ENCODE measurements around the gene ITGAV. TPM values are rescaled to one million over a fixed set of nuclear protein-coding genes. Genes with fewer than 3 reads are reported as not detected.

ITGAV gene
- total RNA-seq, 1 donor = 7.5 TPM

DNA sequence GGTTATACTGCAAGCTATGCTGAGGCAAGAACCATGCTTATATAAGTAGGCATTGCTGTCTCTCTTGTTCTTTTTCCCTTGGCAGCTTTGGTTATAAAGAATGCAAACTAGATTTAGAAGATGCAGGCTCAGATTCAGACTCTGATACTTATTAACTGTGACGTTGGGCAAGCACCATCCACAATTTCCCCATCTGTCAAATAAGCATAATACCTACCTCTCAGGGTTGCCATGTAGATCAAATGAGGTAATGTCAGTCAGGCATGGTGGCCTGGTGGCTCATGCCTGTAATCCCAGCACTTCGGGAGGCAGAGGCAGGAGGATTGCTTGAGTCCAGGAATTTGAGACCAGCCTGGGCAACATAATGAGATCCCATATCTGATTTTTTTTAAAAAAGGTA, 21.7 kb downstream of the ITGAV start:
- no peak for DNase-seq (ENCODE audit: low read depth in 2 of 3, low spot score in 2 of 3)

DNA sequence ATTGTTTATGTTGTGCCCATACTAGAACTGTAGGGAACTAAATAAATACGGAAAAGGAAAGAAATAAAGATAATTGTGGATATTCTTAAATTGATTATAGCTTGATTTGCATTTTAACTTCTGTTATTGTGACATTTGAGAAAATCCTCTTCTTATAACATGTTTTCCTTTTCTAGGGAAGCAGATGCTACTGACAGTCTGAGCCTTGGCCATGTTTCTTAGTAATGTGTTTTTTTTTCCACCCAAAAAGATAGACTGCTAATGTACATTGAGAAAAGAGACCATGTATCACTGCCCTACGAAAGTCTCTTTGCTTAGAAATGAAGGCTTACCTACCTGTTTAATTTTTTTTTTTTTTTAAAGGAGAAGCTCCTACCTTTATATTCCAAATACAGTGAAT, 22.2 kb downstream of the ITGAV start:
- no peak for DNase-seq (ENCODE audit: low read depth in 2 of 3, low spot score in 2 of 3)

DNA sequence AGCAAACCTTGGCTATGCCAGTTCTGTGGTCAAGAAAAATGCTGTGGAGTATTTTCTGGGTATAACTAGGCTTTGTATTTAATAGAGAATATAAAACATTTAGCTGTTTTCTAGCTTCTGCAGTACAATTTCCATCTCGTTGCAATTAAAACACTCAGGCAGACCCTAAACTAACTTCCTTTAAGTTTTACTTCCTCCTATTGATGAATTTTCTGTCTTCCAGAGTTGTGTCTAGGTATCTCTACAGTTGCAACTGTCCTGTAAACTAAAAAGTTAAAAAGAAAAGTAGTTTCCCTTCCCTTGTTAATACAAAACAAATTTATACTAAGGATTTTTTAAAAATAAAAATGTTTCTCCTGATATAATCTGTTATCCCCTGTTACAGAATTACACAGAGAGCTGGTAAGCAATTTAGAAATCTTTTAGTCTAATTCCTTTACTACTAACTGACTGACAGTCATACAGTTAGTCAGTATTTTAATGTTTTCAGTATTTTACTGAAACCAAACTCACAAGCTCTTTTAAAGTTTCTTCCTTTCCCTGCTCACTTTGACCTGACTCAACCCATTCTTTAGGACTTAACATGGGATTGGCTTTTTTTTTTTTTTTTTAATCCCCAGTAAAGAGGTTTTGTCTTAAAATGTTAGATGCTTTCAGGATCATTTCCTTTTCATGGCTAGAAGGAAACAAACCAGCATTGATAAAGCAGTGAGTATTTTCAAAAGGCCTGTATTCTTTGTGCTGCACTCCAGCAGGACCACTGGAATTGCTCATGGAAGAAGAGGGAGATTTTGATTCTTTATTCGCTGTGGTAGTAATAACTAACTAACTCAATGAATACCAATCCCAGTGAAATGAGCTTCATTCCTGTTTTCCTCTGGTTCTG, 22.9 kb downstream of the ITGAV start:
- DNase-seq (ENCODE audit: low read depth in 2 of 3, low spot score in 2 of 3) = no peak

DNA sequence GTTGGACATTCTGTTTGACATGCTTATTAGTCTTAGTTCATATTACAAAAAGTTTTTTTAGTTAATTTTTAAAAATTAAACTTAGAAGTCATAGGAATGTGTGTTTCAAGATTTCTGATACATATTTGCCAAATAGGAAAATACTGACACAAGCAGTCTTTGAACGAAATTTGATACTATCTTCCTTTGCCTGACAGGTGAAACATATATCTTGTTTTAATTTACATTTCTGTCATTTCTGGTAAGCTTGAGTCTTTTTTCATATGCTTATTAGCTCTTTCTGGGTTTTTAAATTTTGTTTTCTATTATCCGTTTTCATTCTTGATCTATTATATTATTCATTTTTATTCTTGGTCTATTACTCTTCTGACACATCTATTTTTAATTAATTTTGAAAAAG, 24.5 kb downstream of the ITGAV start:
- no peak for DNase-seq (ENCODE audit: low read depth in 2 of 3, low spot score in 2 of 3)

DNA sequence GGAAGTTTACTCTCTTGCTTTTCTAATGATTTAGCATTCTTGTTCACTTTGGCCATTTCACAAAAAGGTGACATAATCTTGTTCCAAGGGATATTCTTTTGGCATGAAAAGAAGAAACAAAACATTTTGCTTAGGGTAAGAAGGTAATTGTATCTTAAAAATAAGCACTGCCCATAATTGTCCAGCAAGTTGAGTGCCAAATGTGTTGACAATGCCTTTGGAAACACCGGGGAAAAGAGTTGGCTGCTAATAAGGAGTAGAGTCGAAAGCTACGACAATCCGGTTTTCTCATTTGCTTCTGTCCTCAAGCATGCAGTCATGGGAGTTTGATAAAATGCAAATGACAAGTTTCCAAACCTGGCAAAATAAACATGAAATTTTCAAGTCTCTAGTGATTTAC, 27.3 kb downstream of the ITGAV start:
- DNase-seq (ENCODE audit: low read depth in 2 of 3, low spot score in 2 of 3) = no peak

DNA sequence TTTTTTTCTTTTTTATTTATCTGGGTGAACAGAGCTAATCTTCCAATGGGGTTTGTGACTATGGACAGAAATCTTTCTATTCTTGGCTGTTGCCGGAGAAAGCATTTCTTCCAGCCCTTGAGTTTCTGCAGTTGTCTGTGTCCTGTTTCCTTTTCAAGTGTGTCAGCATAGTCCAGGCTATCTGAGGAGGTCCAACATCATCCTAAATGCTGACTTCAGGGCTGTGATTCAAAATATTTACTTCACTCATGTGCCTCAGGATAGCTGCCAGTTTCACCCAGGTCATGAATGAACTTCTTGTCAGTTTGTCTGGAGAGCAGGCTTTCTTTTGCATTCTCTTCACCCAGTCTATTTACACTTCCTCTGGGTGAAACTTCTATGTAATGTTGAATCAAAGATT, 27.9 kb downstream of the ITGAV start:
- no peak for DNase-seq (ENCODE audit: low read depth in 2 of 3, low spot score in 2 of 3)

DNA sequence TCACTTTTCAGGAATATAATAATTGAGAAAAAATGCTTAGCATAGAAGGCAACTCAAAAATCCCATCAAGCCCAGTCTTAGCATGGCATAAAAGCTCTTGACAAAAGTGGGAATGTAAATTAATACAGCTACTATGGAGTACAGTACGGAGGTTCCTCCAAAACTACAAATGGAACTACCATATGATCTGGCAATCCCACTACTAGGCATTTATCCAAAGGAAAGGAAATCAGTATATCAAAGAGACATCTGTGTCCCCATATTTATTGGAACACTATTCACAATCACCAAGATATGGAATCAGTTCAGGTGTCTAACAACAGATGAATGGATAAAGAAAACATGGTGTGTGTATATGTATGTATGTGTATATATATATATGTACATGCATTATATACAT, 28.8 kb downstream of the ITGAV start:
- DNase-seq (ENCODE audit: low read depth in 2 of 3, low spot score in 2 of 3) = no peak

DNA sequence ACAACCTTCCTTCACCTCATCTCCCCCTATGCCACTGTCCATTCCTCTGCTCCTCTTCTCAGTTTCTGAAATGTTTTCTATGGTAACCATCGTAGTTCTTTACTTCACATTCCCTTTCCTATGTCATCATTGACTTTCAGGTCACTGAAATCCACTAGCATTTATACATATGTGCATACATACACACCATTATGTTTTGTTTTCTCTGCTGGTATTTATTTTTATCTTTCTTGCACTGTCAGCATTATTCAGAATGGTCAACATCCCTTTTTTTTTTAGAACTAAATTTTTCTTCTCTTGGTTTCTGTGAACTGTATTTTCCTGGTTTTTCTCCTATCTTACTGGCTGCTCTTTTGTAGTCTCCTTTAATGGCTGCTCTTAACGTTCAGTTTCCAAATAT, 33.2 kb downstream of the ITGAV start:
- no peak for DNase-seq (ENCODE audit: low read depth in 2 of 3, low spot score in 2 of 3)

DNA sequence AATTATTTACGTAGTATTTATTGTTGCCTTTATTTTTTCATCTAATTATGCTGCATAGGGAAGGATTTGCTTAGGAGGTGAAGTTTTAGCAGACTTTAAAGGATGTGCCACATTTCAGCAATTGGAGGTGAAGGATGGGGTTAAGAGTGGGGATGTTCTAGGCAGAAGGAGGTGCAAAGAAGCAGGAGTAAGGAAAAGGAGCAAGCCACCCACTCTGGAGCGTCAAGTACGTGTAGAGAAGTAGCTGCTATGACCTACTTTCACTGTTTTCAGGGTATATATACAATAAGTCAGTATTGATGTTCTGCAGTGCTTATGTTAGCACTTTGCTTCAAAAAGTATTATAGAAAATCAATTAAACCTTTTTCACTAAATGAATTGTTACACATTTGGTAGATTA, 34.4 kb downstream of the ITGAV start:
- no peak for DNase-seq (ENCODE audit: low read depth in 2 of 3, low spot score in 2 of 3)

DNA sequence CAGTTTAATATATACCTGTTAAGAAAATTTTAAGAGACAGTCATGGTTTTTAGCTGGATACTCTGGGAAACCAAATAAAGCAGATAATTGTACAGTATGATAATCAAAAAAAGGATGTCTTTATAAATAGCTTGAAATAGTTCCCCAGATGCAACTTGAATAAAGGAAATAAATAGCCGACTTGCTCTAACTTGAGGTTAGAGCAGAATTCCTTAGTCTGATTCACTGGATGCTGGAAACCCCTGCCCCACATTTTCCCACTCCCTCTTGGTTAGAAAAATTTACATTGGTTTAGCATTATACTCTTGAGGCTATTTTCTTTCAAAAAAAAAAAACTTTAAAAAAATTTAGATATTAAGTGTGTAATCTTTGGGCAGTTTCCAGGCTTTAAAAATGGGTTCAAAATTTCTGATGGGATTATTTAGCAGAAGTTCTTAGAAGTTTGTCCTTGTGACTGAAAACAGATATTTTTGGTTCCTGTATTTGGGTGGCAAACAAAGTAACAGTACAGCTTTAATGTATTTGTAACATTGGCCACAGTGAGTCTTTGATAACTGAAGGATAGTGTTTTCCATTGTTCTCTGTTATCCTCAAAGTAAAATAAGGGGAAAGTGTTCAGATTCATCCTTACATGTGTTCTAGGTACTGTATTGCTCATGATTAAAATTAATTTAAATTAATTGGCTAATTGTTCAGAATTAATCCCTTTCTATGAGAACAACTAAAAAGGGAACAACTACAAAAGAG, 39.6 kb downstream of the ITGAV start:
- no peak for DNase-seq (ENCODE audit: low read depth in 2 of 3, low spot score in 2 of 3)

DNA sequence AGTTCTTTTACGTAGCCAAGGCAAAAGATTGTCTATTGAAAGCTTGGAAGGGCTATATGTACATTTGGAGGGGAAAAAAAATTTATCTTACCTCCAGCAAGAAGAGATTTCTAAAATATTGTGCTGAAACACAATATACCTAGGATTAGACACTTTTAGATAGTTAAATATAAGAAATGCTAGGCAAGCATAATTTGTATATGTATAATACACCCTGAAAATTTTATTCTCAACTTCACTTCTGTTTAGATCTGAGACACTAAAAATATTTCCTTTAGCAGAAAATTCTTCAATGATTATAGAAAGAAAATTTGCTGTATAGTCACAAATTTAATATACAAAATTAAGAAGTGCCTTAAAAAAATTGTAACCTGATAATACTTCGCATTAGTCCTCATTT, 42.6 kb downstream of the ITGAV start:
- DNase-seq (ENCODE audit: low read depth in 2 of 3, low spot score in 2 of 3) = no peak

DNA sequence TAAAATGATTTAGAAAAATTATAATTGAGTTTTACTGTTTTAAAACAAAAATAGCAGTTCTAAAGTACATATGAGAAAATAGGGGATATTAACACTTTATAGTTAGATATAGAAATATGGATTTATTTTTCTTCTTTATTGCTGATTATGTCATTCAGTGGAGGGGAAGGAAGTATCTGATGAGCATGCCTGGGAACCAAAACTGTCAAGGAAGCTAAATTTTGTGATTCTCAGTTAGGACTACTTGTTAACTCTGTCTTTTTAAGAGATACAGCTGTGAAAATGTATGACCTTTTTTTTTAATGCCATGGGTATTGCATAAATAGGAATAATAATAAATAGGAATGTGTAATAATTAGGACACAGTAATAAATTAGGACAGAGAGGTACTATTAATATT, 44.8 kb downstream of the ITGAV start:
- no peak for DNase-seq (ENCODE audit: low read depth in 2 of 3, low spot score in 2 of 3)

DNA sequence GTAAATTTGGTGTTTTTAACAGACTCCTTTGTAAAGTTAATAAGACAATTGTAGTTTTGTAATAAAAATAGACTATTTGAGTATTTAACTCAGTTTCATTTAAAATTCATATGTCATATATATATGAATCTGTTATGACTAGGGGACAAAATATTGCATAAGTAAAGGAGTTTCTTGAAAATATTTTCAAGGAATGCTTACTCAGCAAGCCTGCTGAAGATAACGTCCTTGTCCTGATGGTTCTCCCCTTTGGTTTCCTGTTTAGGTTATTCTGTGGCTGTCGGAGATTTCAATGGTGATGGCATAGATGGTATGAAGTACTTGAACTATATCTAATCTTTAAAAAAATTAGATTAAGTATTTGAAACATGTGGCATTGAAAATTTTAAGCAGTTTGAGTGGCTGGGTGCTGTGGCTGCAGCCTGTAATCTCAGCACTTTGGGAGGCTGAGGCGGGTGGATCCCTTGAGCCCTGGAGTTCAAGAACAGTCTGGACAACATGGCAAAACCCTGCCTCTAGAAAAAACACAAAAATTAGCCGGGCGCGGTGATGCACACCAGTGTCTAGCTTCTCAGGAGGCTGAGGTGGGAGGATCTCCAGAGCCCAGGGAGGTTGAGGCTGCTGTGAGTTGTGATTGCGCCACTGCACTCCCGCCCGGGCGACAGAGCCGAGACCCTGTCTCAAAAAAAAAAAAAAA, 47.1 kb downstream of the ITGAV start:
- no peak for DNase-seq (ENCODE audit: low read depth in 2 of 3, low spot score in 2 of 3)

DNA sequence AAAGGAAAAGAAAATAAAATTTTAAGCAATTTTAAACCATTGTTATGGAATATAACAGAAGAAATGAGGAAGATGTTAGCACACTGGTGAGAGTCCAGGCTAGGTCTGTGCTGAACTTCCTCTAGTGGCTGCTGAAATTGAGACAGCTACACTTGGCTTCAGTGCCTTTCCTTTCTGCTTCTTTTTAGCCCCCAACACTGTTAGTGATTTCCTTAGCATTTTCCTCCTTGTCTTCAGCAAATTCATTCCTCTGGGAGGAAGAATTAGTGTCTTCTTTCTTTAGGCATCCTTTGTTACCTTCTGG, 47.6 kb downstream of the ITGAV start:
- no peak for DNase-seq (ENCODE audit: low read depth in 2 of 3, low spot score in 2 of 3)

DNA sequence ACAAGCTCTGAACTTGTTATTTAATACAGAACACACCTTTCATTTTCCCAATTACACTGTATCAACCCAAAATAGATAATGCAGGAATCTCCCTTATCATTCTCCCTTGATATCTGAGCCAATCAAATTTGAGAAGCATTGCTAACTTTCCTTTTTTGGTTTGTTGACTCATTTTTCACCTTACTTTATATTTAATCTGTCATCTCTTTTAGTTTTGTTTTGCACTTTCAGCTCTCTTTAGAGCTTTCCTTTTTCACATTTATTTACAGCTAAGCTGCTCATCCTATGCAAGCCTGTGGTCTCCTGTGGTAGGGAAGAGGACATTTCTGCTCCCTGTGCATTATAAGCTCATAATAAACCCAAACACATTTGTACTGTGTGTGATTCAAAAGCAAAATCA, 50.1 kb downstream of the ITGAV start:
- DNase-seq (ENCODE audit: low read depth in 2 of 3, low spot score in 2 of 3) = no peak

DNA sequence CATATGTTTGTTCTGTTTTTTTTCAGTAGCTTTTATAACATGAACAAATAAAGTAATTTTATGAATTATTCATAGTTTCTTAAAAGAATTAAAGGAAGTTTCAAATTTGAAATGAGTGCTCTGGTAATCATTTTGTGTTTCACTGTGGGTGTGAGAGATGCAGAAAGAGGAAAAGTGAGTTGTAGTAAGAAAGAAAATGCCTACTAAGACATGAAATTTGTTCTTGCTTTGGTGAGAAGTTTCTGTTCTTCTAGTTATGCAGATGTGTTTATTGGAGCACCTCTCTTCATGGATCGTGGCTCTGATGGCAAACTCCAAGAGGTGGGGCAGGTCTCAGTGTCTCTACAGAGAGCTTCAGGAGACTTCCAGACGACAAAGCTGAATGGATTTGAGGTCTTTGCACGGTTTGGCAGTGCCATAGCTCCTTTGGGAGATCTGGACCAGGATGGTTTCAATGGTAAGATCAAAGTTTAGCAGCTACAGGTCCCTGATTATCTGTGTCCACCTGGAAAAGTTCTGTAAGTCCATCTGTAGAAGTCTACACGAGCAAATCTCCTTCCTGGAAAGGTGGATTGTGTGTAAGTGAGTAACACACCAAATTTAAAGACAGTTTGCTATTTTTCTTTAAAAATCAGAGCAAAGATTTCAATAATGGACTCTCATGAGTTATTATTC, 51.4 kb downstream of the ITGAV start:
- DNase-seq (ENCODE audit: low read depth in 2 of 3, low spot score in 2 of 3) = no peak

DNA sequence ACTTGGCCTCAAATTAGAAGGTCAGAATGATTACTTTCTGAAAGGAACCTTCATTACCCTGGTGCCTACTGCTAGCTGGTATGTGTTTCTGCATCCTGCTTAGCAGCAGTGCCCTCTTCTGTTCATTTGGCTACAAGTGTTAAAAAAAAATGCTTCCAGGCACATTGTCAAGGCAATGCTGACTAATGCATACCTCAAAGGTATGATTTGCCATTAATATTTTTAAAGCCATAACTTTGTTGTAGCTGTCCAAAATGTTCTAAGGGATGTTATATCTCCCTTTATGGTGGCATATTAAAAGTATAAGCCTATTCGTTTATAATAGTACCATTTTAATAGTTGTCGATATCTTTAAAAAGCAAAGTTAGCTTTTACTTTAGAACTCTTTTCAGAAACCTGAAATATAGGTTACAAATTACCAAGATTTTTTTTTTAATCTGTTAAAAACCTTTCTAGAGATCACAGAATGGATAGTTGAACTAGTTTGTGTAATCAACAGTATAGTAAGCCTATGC, 52.0 kb downstream of the ITGAV start:
- peak; percentile 3 to 74 (median 64) for DNase-seq (ENCODE audit: low read depth in 2 of 3, low spot score in 2 of 3)

DNA sequence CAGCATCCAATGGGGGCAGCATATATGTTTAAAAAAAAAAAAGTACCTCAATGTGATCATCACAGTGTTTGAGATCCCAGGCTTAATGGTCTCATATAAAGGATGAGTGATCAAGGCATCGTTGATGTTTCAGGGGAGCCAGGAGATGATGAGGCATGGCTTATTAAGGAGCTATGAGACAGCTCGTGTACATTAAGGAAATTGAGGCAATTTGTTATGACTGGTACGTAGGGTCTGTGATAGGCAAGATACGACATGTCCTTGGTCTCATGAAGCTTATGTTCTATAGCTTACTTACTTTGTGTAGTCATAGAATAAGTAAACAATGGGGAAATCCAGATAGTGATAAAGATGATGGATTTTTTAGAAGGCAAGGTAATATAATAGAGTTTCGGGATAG, 54.9 kb downstream of the ITGAV start:
- no peak for DNase-seq (ENCODE audit: low read depth in 2 of 3, low spot score in 2 of 3)

DNA sequence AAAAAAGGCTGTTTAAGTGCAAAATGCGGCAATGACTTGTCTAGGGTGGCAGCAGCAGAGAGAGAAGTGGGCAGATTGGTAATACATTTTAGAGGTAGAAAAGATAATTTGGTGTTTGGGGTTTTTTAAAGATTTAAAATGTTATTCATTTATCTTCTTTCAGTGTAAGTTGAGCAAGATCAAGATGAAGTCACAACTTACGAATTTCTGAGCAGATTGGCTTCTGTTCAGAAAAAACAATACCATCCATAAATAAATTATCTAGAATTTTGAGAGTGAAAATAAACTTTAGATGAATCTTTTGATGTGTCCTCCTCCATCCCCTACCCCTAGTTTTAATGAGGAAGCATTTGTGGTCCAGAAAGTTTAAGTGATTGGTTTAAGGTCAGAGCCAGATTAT, 56.1 kb downstream of the ITGAV start:
- DNase-seq (ENCODE audit: low read depth in 2 of 3, low spot score in 2 of 3) = no peak

DNA sequence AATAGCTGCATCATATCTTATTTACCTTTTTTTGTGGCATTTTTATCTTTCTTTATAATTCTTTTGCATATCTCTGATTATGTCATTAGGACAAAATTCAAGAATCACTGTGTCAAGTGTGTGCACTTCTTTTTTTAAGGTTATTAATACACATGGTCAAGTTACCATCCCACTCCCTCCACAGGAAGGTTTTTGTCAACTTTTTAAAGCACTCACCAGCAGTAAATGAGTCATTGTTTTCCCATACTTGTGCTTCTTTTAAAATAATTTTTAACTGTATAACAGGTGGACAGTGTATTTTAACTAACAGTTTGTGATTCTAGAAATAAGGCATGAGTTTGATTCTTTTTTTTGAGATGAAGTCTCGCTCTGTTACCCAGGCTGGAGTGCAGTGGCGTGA, 58.3 kb downstream of the ITGAV start:
- no peak for DNase-seq (ENCODE audit: low read depth in 2 of 3, low spot score in 2 of 3)

DNA sequence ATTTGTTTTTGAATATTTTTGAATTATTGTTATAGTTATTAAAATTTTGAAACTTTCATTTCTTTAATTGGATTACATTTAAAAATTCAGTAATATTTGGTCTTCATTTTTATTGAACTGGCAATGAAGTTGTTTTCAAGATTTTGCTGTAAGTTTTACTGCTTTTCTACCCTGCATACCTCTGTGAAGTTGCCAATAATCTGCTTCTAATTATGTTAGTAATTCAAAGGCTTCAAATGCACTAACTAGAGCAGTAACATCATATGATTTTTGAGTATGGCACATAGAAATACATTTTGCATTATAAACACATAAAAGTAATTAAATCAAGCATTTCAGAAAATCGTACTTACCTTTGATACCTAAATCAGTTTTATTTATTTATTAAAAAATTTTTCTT, 63.7 kb downstream of the ITGAV start:
- no peak for DNase-seq (ENCODE audit: low read depth in 2 of 3, low spot score in 2 of 3)

All from hematopoietic multipotent progenitor cell (in vitro differentiated cells).